ENCODE measurements around the gene GLE1.

DNA sequence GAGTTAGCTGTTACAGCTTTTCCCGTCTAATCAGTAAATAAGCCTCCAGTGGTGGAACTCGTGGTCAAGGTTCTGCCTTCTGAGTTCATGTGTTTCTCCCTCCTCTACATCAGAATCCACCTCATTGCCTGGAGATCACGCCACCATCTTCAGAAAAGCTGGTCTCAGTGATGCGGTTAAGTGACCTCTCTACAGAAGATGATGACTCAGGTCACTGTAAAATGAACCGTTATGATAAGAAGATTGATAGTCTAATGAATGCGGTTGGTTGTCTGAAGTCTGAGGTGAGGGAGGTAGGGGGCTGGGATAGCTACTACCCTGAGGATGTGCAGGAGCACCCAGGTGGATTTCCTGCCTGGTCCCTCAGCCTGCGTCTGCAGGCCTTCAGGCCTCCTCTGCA lies 35.4 kb upstream of the GLE1 start:
- TF ChIP-seq, protein P1, sequence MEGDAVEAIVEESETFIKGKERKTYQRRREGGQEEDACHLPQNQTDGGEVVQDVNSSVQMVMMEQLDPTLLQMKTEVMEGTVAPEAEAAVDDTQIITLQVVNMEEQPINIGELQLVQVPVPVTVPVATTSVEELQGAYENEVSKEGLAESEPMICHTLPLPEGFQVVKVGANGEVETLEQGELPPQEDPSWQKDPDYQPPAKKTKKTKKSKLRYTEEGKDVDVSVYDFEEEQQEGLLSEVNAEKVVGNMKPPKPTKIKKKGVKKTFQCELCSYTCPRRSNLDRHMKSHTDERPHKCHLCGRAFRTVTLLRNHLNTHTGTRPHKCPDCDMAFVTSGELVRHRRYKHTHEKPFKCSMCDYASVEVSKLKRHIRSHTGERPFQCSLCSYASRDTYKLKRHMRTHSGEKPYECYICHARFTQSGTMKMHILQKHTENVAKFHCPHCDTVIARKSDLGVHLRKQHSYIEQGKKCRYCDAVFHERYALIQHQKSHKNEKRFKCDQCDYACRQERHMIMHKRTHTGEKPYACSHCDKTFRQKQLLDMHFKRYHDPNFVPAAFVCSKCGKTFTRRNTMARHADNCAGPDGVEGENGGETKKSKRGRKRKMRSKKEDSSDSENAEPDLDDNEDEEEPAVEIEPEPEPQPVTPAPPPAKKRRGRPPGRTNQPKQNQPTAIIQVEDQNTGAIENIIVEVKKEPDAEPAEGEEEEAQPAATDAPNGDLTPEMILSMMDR (conservative IDR thresholded peaks at IDR 0.05), result no peak
- no peak for TF ChIP-seq EZH2 (IDR thresholded peaks at IDR 0.05; ENCODE audit: low read depth)
